ENCODE measurements around the gene SPAST. TPM values are rescaled to one million over a fixed set of nuclear protein-coding genes. Genes with fewer than 3 reads are reported as not detected.

The SPAST gene
- total RNA-seq, 2 experiments from 2014 or later: 18.8 to 19.2 TPM

Other genes with a start within 250 kb of the SPAST start
- gene MEMO1, start 52.5 kb upstream of the SPAST start, total RNA-seq: 10 to 100 TPM; 43.5 to 43.8 TPM
- 10 to 100 TPM; 57.8 to 66.7 TPM for gene DPY30, start 23.8 kb upstream of the SPAST start, total RNA-seq
- 10 to 100 TPM; 18.9 to 20.8 TPM for gene SLC30A6, start 102.3 kb downstream of the SPAST start, total RNA-seq
- under 1 TPM; 0.09 to 0.14 TPM for gene NLRC4, start 201.3 kb downstream of the SPAST start, total RNA-seq
- 10 to 100 TPM; 32.6 to 33.8 TPM for gene YIPF4, start 214.3 kb downstream of the SPAST start, total RNA-seq

All from activated naive CD8-positive, alpha-beta T cell treated with anti-CD3 and anti-CD28 coated beads, Interleukin-2, amount 10 ng/mL, durations not matched to agents 7 days and 5 days (primary cell).